ENCODE measurements around the gene CNTN4.

DNA sequence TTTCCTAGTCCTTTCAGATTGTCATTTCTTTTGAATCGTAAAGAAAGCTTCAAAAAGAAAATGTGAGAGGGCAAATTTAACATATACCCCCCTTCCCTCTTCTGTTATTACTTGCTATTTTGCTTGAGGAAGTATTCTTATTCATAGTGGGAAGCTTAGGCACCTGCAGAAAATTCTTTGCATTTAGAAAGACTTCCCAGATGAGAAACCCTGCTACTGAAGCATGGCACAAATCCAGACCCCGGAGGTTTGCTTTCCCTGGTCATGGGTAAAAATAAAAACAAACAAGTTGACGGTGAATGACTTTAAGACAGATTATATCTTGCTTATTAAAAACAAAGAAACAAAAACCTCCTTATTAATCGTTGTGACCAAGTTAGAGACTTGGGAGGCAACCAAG, 917.6 kb downstream of the CNTN4 start:
- TF ChIP-seq CEBPB (IDR thresholded peaks at IDR 0.05; ENCODE audit: low read depth, low read length) (no peak), SUZ12 (IDR thresholded peaks at IDR 0.05; ENCODE audit: low read length) (no peak), POLR2AphosphoS5 (IDR thresholded peaks at IDR 0.05; ENCODE audit: low read depth, low read length) (no peak), CBX8 (IDR thresholded peaks at IDR 0.05; ENCODE audit: borderline replicate concordance, low read depth, low read length) (no peak), NANOG (IDR thresholded peaks at IDR 0.05; ENCODE audit: insufficient read depth, low read depth, low read length, poor library complexity, severe bottlenecking) (no peak), CHD2 (IDR thresholded peaks at IDR 0.05; ENCODE audit: low read length) (no peak), TCF12 (IDR thresholded peaks at IDR 0.05; ENCODE audit: low read depth, low read length) (no peak), PHF8 (conservative IDR thresholded peaks at IDR 0.05; ENCODE audit: low read depth, low read length) (no peak), TAF1 (IDR thresholded peaks at IDR 0.05; ENCODE audit: low read depth, low read length) (no peak), EZH2 (IDR thresholded peaks at IDR 0.05; ENCODE audit: low read depth, low read length, severe bottlenecking) (no peak), SRF (IDR thresholded peaks at IDR 0.05; ENCODE audit: low read depth, low read length) (no peak), ZNF274 (IDR thresholded peaks at IDR 0.05; ENCODE audit: borderline replicate concordance, extremely low read depth, low read length) (no peak)
- TF ChIP-seq, protein P1, sequence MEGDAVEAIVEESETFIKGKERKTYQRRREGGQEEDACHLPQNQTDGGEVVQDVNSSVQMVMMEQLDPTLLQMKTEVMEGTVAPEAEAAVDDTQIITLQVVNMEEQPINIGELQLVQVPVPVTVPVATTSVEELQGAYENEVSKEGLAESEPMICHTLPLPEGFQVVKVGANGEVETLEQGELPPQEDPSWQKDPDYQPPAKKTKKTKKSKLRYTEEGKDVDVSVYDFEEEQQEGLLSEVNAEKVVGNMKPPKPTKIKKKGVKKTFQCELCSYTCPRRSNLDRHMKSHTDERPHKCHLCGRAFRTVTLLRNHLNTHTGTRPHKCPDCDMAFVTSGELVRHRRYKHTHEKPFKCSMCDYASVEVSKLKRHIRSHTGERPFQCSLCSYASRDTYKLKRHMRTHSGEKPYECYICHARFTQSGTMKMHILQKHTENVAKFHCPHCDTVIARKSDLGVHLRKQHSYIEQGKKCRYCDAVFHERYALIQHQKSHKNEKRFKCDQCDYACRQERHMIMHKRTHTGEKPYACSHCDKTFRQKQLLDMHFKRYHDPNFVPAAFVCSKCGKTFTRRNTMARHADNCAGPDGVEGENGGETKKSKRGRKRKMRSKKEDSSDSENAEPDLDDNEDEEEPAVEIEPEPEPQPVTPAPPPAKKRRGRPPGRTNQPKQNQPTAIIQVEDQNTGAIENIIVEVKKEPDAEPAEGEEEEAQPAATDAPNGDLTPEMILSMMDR (IDR thresholded peaks at IDR 0.05; ENCODE audit: control extremely low read depth in 1 of 3, insufficient read depth in 1 of 3, low read depth in 1 of 3, low read length in 3 of 3), result no peak
